Kidney epithelial cell (primary cell): ENCODE measurements around the gene TTC13. TPM values are rescaled to one million over a fixed set of nuclear protein-coding genes. Genes with fewer than 3 reads are reported as not detected.

Source experiments
- DNase-seq: peaks from one replicate; pipeline ENCODE4 v3.0.0-alpha.2; 2010; ENCODE audit warnings: low read depth
- H3K27me3 ChIP-seq: 2 replicates; pipeline ENCODE4 v1.6.0; 2011; ENCODE audit warnings: low read length; ENCODE audit not compliant: control insufficient read depth, insufficient read depth
- H3K36me3 ChIP-seq: 2 replicates; pipeline ENCODE4 v1.5.1; 2011; ENCODE audit warnings: low read length; ENCODE audit not compliant: control insufficient read depth, insufficient read depth
- H3K4me3 ChIP-seq: 2 replicates; pipeline ENCODE4 v1.5.1; 2011; ENCODE audit warnings: low read depth, mild to moderate bottlenecking, control low read depth, low read length
- total RNA-seq: library from RNA; depleted of rRNA; stranded (reverse); fragments of >200 nt; gene quantifications from 2 replicates; pipeline ENCODE4 v1.2.3, GENCODE V29; 2015
- TF ChIP-seq, protein P1 (sequence below): IDR thresholded peaks from 2 replicates; pipeline ENCODE4 v1.5.1; 2011; ENCODE audit warnings: mild to moderate bottlenecking, moderate library complexity, low read length, control low read depth, inconsistent platforms; ENCODE audit not compliant: insufficient read depth, poor library complexity, severe bottlenecking

Gene TTC13
- total RNA-seq, 1 donor from 2014 or later: 8.3 TPM

GRCh38 chr1:230938924-230939368 lies 39.7 kb downstream of the TTC13 start:
- Histone ChIP-seq H3K27me3 (no peaks in the 10 kb centered on the region), H3K36me3 (no peaks in the 10 kb centered on the region), H3K4me3 (no peak overlapping the region)
- TF ChIP-seq, protein P1, sequence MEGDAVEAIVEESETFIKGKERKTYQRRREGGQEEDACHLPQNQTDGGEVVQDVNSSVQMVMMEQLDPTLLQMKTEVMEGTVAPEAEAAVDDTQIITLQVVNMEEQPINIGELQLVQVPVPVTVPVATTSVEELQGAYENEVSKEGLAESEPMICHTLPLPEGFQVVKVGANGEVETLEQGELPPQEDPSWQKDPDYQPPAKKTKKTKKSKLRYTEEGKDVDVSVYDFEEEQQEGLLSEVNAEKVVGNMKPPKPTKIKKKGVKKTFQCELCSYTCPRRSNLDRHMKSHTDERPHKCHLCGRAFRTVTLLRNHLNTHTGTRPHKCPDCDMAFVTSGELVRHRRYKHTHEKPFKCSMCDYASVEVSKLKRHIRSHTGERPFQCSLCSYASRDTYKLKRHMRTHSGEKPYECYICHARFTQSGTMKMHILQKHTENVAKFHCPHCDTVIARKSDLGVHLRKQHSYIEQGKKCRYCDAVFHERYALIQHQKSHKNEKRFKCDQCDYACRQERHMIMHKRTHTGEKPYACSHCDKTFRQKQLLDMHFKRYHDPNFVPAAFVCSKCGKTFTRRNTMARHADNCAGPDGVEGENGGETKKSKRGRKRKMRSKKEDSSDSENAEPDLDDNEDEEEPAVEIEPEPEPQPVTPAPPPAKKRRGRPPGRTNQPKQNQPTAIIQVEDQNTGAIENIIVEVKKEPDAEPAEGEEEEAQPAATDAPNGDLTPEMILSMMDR: no peak
- no peak for DNase-seq

DNA sequence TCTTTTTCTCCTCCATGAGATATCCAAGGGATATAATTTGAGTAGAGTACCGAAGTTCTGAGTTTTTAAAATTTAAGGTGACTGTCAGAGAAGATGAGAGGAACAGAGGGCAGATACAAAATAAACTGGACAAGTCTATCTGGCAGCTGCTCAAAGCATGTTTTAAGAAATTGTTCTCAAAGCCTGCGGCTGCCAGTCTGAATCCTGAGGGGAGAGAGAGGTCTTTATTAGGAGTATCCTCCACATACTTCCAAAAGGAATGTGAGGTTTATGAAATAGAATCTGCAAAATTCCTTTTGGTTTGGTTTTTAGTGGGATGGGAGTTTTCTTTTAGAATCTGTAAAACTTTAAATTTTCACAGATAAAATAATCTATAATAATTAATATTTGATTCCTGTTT lies 41.3 kb downstream of the TTC13 start:
- Histone ChIP-seq H3K36me3 (no peaks in the 10 kb centered on the region), H3K27me3 (no peaks in the 10 kb centered on the region), H3K4me3 (no peak overlapping the region)
- TF ChIP-seq, protein P1: no peak
- DNase-seq: no peak

DNA sequence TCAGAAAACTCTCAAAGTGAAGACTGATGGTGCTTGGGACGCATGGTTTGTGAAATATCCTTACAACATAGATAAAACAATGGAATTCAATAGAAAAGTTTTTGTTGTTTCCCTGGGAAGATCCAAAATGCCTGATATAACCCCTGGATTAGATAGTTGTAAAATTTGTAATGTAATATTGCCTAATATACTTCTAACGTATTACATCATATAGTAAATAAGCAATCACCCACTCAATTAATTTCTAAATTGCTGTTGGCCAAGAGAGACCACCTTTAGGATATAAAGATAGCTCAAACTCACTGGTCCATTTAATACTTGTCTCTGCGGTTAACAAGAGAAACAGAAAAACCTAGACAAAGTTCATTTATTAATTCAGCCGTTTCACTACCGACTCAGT lies 42.2 kb downstream of the TTC13 start:
- no peak overlapping the region for H3K4me3 ChIP-seq
- H3K36me3 ChIP-seq: no peaks in the 10 kb centered on the region
- H3K27me3 ChIP-seq: no peaks in the 10 kb centered on the region
- TF ChIP-seq, protein P1: no peak
- no peak for DNase-seq

- no peaks in the 10 kb centered on the region for H3K27me3 ChIP-seq
- TF ChIP-seq, protein P1: no peak
- no peak for DNase-seq
- no peak overlapping the region for H3K4me3 ChIP-seq
- no peaks in the 10 kb centered on the region for H3K36me3 ChIP-seq
Measured at GRCh38 chr1:230935852-230936251, 42.8 kb downstream of the TTC13 start.

DNA sequence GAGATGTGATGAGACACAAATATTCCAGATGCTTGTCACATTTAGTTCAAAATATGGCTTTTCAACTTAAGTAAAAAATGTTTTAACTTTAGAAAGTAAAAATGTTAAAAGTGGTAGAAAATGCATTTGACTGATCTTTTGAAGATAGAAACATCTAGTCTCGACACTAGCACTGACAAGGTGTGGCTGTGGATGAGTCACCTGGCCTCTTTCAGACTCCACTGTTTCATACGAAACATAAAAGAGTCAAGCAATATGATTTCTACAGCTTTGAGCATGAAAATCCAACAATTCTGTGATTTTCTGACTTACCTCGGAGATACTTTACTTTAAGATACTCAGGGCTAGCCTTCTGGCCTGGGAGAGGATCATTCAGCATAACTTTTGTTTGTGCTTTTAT lies 47.7 kb downstream of the TTC13 start:
- no peak overlapping the region for H3K4me3 ChIP-seq
- no peaks in the 10 kb centered on the region for H3K36me3 ChIP-seq
- H3K27me3 ChIP-seq: no peaks in the 10 kb centered on the region
- no peak for DNase-seq
- TF ChIP-seq, protein P1: no peak

DNA sequence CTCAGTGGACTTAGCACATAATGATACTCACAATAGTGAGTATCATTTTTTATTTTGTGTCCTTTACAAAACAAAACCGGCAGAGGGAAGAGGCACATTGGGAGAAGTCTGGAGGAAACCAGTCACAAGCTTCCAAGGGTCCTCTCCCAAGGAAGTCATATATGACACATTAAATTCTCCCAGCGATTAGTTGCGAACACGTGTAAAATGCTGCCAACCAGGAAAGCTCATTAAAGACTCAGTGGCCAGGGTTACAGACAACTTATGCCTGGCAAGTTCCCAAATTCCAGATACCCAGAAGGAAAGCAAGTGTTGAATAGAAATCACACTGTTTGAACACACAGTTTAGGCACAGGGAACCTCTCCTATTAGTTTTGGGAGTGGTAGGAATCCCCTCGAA lies 52.5 kb downstream of the TTC13 start:
- no peak for DNase-seq
- Histone ChIP-seq H3K27me3 (no peaks in the 10 kb centered on the region), H3K4me3 (no peak overlapping the region), H3K36me3 (no peaks in the 10 kb centered on the region)
- TF ChIP-seq, protein P1: no peak
